ENCODE measurements around the gene SH3BP2.

- no peak for TF ChIP-seq CTCF (IDR thresholded peaks at IDR 0.05 in 2 of 3, conservative IDR thresholded peaks at IDR 0.05 in 1 of 3; ENCODE audit: borderline replicate concordance in 1 of 3, insufficient read depth in 1 of 3, low read depth in 2 of 3, low read length in 2 of 3)
- no peak for TF ChIP-seq POLR2AphosphoS5 (IDR thresholded peaks at IDR 0.05; ENCODE audit: low read depth, low read length)
- TF ChIP-seq POLR2A (IDR thresholded peaks at IDR 0.05; ENCODE audit: borderline replicate concordance, extremely low read depth, insufficient read depth, insufficient read length): no peak
Measured at GRCh38 chr4:2849267-2850152, 56.6 kb downstream of the SH3BP2 start.
